Measurements from ENCODE around the gene SCAMP5.

The SCAMP5 gene

DNA sequence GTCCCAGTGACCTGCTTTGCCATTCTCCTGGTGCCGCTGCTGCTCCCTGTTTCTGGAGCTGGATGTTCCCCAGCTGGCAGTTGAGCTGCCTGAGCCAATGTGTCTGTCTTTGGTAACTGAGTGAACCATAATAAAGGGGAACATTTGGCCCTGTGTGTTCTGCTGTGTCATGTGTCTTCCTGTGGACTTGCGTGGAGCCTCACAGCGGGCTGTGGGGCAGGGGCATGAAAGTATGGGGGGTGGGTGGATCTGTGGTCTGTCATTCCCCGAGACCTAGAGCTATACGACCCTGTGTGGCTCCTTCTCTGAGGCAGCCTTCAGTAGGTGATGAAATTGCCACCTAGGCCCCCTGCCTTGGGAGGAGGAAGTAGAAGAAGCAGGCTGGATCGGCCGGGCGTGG lies 26.0 kb downstream of the SCAMP5 start:
- no peak for DNase-seq

- DNase-seq, result no peak
These were observed 27.4 kb downstream of the SCAMP5 start for GRCh38 chr15:75022783-75023180.

DNA sequence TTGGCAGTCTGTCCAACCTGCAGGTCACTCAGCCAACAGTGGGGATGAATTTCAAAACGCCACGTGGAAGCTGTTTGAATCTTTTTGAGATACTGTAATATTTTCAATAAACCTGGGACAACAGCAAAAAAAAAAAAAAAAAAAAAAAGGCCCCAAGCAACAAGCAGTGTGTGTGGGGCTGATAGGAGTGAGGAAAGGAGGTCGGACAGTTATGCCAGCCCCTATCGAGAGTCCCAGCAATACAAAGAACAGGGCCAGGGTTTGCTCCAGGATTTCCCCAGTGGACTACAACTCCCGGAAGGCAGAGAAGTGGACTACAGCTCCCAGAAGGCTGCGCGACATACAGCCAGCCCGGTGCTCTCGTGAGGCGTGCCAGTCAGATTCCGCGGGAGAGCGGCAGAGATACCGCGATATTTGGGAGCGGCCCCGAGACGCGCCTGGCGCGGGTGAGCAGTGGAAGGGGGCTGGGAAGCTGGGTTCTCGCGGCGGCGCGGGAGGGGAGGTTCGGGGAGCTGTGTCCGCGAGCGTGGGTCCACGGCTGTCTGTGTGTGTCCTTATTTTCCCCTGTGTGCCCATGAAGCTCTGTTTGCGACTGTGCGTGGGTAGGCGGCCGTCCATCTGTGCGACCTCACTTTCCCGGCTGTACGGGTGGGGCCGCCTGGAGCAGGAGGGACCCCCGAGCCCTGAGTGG lies 28.0 kb downstream of the SCAMP5 start, which contains the start of gene PPCDC:
PPCDC (plus strand) TSS at position 410 of the 691 bp plus-strand sequence. CDS start 4,729 bp downstream, outside the sequence.
- peak; percentile 57 to 98 (median 92) for DNase-seq

GRCh38 chr15:75023872-75024636 lies 28.7 kb downstream of the SCAMP5 start:
- peak in 3 of 58 donors; percentile 11 to 26 (median 18) for DNase-seq

DNA sequence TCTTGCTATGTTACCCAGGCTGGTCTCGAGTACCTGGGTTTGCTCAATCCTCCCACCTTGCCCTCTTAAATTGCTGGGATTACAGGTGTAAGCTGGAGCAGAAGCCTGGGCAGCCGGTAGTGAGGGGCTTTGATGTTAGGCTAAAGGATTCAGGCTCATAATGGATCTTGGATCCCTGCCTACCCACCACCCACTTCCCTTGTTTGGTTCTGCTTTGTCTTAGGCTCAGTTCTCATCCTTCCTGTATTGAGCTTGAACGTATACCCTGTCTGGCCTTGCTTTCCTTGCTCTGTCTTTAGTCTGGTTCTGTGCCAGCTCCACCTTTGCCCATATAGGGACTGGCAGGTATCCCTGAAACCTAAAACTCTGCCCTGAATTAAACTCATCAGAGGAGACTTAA lies 29.7 kb downstream of the SCAMP5 start:
- DNase-seq, result no peak

- no peak for DNase-seq
These were observed 30.3 kb downstream of the SCAMP5 start for GRCh38 chr15:75025548-75026260.

- DNase-seq, result no peak
These were observed 32.2 kb downstream of the SCAMP5 start for GRCh38 chr15:75027551-75027950.

DNA sequence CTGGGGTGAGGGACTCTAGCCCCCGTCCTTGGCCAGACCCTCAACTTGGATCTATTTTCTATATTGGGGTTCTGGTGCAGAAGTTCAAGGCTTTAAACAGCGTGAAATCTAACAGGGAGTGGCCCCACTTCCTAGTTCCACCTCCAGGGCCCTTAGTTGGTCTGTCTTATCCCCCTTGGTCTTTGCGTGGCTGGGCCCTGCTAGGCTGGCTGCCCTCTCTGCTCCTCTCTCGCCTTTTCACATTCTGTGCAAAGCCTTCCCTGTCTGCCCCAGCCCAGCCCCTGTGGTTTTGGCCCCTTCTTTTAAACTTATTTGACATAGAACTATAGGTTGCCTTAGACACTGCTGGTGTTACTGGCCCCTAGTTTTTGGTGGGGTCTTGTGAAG lies 33.6 kb downstream of the SCAMP5 start:
- no peak for DNase-seq

DNA sequence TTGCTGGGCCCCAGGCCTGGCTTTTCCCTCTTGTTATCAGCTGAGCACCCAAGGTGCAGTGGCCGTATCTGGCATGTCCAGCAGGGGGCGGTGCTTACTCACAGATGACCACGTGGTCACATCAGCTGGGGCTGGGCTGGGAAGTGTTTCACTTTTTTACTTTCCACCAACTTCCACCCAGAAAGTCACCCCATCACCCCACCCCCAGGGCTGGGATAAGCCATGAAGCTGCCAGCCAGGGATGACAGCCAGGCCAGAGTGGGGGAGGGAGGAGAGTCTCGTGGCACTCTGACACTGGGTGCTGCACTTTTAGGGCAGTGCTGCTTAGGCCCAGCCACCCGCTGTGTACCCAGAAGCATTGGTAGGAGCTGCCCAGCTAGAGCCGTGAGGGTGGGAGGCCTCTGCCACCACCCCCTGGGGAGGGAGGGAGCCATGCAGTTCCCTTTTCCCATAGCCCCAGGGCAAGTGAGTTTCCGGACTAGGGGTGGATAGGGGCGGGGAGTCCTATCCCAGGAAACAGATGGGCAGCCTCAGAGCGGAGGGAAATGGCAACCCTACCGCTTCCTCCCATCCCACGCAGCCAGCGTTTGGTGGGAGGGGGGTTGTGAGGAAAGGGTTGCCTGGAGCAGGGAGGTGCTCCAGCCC lies 34.1 kb downstream of the SCAMP5 start:
- DNase-seq, result peak; percentile 16 to 97 (median 82)

- peak in 19 of 58 donors; percentile 37 to 69 (median 56) for DNase-seq
These were observed 34.7 kb downstream of the SCAMP5 start for GRCh38 chr15:75030023-75030413.

DNA sequence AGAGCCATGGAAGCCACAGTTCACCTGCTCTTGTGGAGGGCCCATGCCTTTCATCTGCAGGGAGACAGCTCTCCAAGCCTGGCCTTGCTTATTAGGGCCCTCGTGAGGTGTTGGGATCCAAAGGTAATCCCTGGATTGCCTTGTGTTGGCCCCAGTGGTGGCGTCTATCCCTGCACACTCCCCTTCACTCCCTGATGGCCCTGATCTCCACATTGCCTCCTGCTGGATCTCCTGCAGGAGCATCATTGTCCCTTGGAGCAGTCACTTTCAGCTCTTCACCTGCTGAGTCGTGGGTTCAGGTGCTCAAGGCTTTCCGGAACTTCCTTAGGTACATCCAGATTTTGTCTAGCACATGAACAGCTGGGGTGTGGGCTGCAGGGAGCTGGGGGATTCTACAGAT lies 35.1 kb downstream of the SCAMP5 start:
- DNase-seq, result no peak

- DNase-seq, result no peak
These were observed 36.5 kb downstream of the SCAMP5 start for GRCh38 chr15:75031848-75032247.

GRCh38 chr15:75032395-75032794 lies 37.0 kb downstream of the SCAMP5 start:
- DNase-seq, result no peak

DNA sequence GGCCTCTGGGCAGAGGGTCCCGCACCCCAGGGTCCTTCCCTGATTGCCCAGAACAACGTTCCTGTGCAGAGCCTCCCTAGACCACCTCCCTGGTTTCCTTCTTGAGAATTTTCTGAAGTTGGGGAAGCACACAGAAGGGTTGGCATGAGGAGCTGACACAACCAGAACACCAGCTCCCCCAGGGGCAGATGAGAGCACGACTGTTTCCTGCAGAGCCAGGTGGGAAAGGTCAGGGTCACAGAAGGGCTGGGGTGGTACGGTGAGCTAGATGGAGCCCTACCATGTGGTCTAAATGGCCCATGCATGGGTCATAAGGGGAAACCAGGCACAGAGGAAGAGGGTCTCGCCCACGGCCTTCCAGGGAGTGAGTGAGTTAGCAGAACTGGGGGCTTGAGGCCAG lies 38.4 kb downstream of the SCAMP5 start:
- no peak for DNase-seq

DNA sequence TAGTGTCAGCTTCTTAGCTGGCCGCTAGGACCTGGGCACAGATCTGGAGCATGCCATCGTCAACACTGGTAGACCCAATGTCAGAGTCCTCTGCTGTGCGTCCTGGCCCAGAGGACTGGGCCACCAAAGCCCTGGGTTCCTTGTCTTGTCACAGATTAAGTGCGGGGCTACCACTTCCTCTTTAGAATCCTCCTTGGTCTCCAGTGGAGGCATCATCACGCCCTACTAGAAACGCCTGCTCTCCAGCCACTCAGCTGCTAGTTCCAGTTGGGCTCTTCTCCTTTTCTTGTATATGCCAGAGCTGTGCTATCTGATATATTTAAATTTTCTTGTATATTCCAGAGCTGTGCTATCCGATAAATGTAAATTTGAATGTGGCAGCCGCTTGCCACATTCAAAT lies 39.3 kb downstream of the SCAMP5 start:
- DNase-seq, result no peak

DNA sequence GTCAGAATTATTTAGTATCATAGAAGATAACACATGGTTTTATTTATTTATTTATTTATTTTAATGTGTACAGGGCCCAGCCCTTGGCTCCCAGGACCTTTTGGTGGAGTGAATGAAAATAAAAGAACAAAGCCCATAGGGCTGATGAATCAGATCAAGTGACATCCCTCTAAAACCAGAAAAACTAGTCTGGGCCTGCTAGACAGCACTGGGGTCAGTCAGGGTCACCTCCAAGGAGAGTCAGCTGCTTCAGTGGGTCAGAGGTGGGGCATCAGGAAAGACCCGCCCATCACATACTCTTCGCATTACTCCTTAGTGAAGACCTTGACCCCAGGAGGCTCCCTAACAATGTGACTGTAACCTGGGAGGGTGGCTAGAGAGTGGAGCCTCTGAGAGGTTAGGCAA lies 40.9 kb downstream of the SCAMP5 start:
- no peak for DNase-seq

DNA sequence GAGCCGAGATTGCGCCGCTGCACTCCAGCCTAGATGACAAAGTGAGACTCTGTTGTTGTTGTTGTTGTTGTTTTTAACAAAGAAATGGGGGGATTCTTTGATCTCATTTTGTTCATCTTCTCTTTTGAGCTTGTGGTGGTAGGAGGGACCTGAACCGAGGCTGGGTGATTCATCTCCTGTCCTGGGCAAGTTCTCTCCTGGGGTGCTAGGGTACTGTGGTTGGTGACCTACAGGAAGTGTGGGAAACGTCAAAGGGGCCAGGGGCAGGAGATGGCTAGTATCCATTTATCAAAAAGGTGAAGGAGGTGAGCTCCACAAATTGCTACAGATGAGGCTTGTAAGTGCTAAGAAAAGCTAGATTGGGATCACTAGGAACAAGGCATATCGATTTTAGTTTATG lies 42.3 kb downstream of the SCAMP5 start:
- no peak for DNase-seq

- no peak for DNase-seq
These were observed 42.9 kb downstream of the SCAMP5 start for GRCh38 chr15:75038231-75038630.

DNA sequence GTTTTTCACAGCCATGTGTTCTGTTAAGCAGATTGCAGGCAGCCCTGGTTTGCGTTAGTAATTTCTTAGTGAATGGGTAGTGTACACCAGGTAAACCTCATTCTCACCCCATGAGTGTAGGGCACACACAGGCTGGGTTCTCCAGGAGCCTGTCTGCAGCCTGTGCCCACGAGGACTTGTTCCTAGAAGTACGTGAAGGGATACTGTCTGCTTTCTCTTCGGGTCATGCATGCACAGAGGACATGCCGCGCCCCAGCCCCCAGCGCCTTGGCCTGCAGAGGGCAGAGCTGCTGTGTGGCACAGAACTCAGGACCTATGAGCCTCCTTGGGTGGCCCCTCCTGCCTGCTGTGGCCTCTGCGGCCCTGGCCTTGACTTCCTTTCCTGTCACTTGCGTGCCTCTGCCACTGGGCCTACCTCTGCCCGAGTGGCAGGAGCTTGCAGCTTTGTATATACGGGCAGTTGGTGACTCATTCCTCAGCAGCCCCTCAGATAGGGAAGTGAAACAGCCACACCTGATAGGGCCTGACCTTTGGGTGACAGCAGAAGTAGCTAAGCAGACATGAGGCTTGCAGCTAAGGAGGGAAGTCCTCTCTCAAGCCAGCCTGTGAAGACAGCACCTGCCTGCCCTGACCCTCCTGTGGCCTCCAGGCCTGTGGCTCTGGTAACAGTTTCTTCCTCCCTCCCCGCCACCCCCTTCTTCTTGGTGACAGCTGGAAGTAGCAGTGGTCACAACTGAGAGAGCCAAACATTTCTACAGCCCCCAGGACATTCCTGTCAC lies 47.6 kb downstream of the SCAMP5 start:
- DNase-seq, result peak in 46 of 58 donors; percentile 5 to 74 (median 38)

DNA sequence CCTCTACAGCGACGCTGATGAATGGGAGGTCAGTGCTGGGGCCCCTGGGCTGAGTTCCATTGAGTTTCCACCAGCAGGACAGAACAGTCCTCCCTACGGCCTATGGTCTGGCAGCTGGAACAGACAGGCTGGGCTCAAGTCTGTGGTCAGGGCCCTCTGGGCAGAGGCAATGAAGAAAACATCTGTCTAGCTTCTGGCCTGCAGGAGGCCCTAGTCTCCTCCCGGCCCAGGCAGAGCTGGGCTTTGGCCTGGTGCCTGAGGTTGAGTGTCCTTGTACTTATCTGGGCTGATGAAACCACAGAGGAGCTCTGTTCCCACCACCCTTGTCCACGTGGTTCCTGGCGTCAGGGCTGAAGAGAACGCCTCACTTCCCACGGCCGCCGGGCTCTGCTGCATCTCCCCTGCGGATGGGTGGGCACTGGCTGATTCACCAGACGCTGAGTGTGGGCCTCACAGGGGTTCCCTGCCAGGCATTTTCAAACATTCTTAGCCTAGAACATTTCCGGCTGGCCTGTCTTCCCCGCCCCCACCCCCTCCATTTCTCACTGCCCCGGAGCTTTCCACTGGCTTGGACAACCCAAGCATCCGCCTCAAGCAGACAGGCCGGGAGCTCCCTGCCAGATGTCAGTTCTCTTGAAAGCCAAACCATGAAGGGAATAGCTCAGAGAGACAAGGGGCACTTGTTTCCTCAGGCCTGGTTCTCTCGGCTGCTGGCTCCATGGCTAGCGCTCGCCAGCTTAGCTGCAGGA lies 48.3 kb downstream of the SCAMP5 start:
- peak; percentile 49 to 96 (median 87) for DNase-seq
